A549 treated with AZD9567 at 1 μM for 4 hours (cell line): ENCODE results near the gene LTC4S. TPM values are rescaled to one million over a fixed set of nuclear protein-coding genes. Genes with fewer than 3 reads are reported as not detected.

ENCODE experiments used
- total RNA-seq: library from RNA; stranded (reverse); fragments of 200-300 nt; extraction: Qiagen RNA extraction; gene quantifications from 5 replicates; pipeline ENCODE4 v1.2.3, GENCODE V29; 2022; ENCODE audit not compliant: insufficient read depth

Gene LTC4S
- total RNA-seq = 0.21 to 0.42 TPM (median 0.39 TPM) in 3 of 5 replicates, not detected in the others

GRCh38 chr5:179793468-179794139, at the start of gene LTC4S:
Gene LTC4S (plus strand): TSS chr5:179793986. CDS start chr5:179794081, 95 bp downstream.

GRCh38 chr5:179806250-179807048, 12.7 kb downstream of the LTC4S start, which contains the start of gene MGAT4B:
Gene MGAT4B (minus strand): TSS chr5:179806866. CDS start chr5:179806583, 283 bp downstream.

GRCh38 chr5:179820483-179821297, 26.9 kb downstream of the LTC4S start, which contains the start of gene SQSTM1:
Gene SQSTM1 (plus strand): TSS chr5:179820905. CDS start chr5:179820937, 32 bp downstream.

Other genes starting within 250 kb of the LTC4S start
- 26.7 to 31.4 TPM (median 29.1 TPM) in 5 replicates for gene RUFY1, start 243.4 kb upstream of the LTC4S start, total RNA-seq
- 480 to 671 TPM (median 491 TPM) in 5 replicates for gene HNRNPH1, start 170.3 kb upstream of the LTC4S start, total RNA-seq
- gene CBY3, start 113.0 kb upstream of the LTC4S start, total RNA-seq = not detected in 5 replicates
- 336 to 487 TPM (median 351 TPM) in 5 replicates for gene CANX, start 95.0 kb upstream of the LTC4S start, total RNA-seq
- 17.6 to 41.2 TPM (median 20.7 TPM) in 5 replicates for gene MAML1, start 61.2 kb upstream of the LTC4S start, total RNA-seq
- gene MGAT4B, start 12.9 kb downstream of the LTC4S start, total RNA-seq = 175 to 217 TPM (median 208 TPM) in 5 replicates
- gene SQSTM1, start 26.9 kb downstream of the LTC4S start, total RNA-seq = 877 to 1,506 TPM (median 1,009 TPM) in 5 replicates
- 14.6 to 27.9 TPM (median 26.5 TPM) in 5 replicates for gene MRNIP, start 64.8 kb downstream of the LTC4S start, total RNA-seq
- 57.2 to 66.3 TPM (median 66.0 TPM) in 5 replicates for gene TBC1D9B, start 113.9 kb downstream of the LTC4S start, total RNA-seq